Measurements from ENCODE around the gene QKI.
"Not testable (repeated sequence)": the region's sequence is repeated elsewhere in the genome, so short reads cannot be mapped to it uniquely, and the experiment has no call there.

QKI gene

GRCh38 chr6:163590132-163590531, 175.6 kb downstream of the QKI start:
- not testable (repeated sequence) for H3K9ac ChIP-seq (ENCODE audit: low read depth, low read length, poor library complexity); DNase-seq (ENCODE audit: low spot score); H3K27ac ChIP-seq (replicated peaks; ENCODE audit: low read length); H2AK5ac ChIP-seq (ENCODE audit: low read depth, low read length); H3K4me2 ChIP-seq (ENCODE audit: insufficient read depth, low read length, poor library complexity, severe bottlenecking); H3K27me3 ChIP-seq (ENCODE audit: control insufficient read depth in 3 of 3, insufficient read depth in 3 of 3, low read depth in 1 of 3, low read length in 3 of 3); H2AFZ ChIP-seq (ENCODE audit: low read length); H4K91ac ChIP-seq (ENCODE audit: low read depth, low read length, poor library complexity); H2BK15ac ChIP-seq (ENCODE audit: low read length); H3K4me1 ChIP-seq (ENCODE audit: control insufficient read depth in 2 of 2, insufficient read depth in 1 of 2, low read depth in 1 of 2, low read length in 2 of 2); H3K4me3 ChIP-seq (ENCODE audit: low read length in 2 of 2); H2BK120ac ChIP-seq (ENCODE audit: low read depth, low read length); H3K23ac ChIP-seq (ENCODE audit: low read depth, low read length, poor library complexity); H3K18ac ChIP-seq (ENCODE audit: low read length); H3K4ac ChIP-seq (ENCODE audit: low read length); H4K8ac ChIP-seq (ENCODE audit: low read depth, low read length); H3K79me1 ChIP-seq (ENCODE audit: low read depth, low read length); H3K14ac ChIP-seq (ENCODE audit: low read length); H2BK5ac ChIP-seq (ENCODE audit: low read length); H3K36me3 ChIP-seq (replicated peaks in 1 of 2; ENCODE audit: control insufficient read depth in 2 of 2, insufficient read depth in 2 of 2, low read length in 2 of 2)
- Histone ChIP-seq H2BK12ac (ENCODE audit: low read length) (peak overlapping the region; percentile 34), H3K9me3 (replicated peaks in 1 of 2; ENCODE audit: control insufficient read depth in 2 of 2, insufficient read depth in 1 of 2, low read depth in 1 of 2, low read length in 2 of 2) (peaks cover 0 to 12% of the 10 kb centered on the region in 2 donors)
- no CpG with 5 or more reads among the region's 9 CpGs for WGBS, 2 donors (ENCODE audit: extremely low coverage in 2 of 2, insufficient read length in 2 of 2, insufficient replicate concordance in 1 of 2)

- H3K9me3 ChIP-seq (replicated peaks in 1 of 2; ENCODE audit: control insufficient read depth in 2 of 2, insufficient read depth in 1 of 2, low read depth in 1 of 2, low read length in 2 of 2), result peaks cover 0 to 12% of the 10 kb centered on the region in 2 donors
- no peak overlapping the region for H3K4ac ChIP-seq (ENCODE audit: low read length)
- H3K9ac ChIP-seq (ENCODE audit: low read depth, low read length, poor library complexity), result no peak overlapping the region
- H2AFZ ChIP-seq (ENCODE audit: low read length), result no peak overlapping the region
- no peak overlapping the region for H3K18ac ChIP-seq (ENCODE audit: low read length)
- no peak overlapping the region for H3K23ac ChIP-seq (ENCODE audit: low read depth, low read length, poor library complexity)
- no peak overlapping the region for H2BK12ac ChIP-seq (ENCODE audit: low read length)
- peaks cover 1% of the 10 kb centered on the region for H3K79me1 ChIP-seq (ENCODE audit: low read depth, low read length)
- H2BK120ac ChIP-seq (ENCODE audit: low read depth, low read length), result no peak overlapping the region
- H2BK15ac ChIP-seq (ENCODE audit: low read length), result no peak overlapping the region
- H3K27me3 ChIP-seq (ENCODE audit: control insufficient read depth in 3 of 3, insufficient read depth in 3 of 3, low read depth in 1 of 3, low read length in 3 of 3), result no peaks in the 10 kb centered on the region
- H4K91ac ChIP-seq (ENCODE audit: low read depth, low read length, poor library complexity), result no peak overlapping the region
- no peak overlapping the region for H2AK5ac ChIP-seq (ENCODE audit: low read depth, low read length)
- DNase-seq (ENCODE audit: low spot score), result no peak
- H3K4me2 ChIP-seq (ENCODE audit: insufficient read depth, low read length, poor library complexity, severe bottlenecking), result no peak overlapping the region
- H3K27ac ChIP-seq (replicated peaks; ENCODE audit: low read length), result no peak overlapping the region
- no peaks in the 10 kb centered on the region for H3K4me1 ChIP-seq (ENCODE audit: control insufficient read depth in 2 of 2, insufficient read depth in 1 of 2, low read depth in 1 of 2, low read length in 2 of 2)
- H3K36me3 ChIP-seq (replicated peaks in 1 of 2; ENCODE audit: control insufficient read depth in 2 of 2, insufficient read depth in 2 of 2, low read length in 2 of 2), result no peaks in the 10 kb centered on the region
- H3K4me3 ChIP-seq (ENCODE audit: low read length in 2 of 2), result no peak overlapping the region
- H4K8ac ChIP-seq (ENCODE audit: low read depth, low read length), result no peak overlapping the region
- no CpG with 5 or more reads among the region's 3 CpGs for WGBS, 2 donors (ENCODE audit: extremely low coverage in 2 of 2, insufficient read length in 2 of 2, insufficient replicate concordance in 1 of 2)
- no peak overlapping the region for H3K14ac ChIP-seq (ENCODE audit: low read length)
- H2BK5ac ChIP-seq (ENCODE audit: low read length), result no peak overlapping the region
These were observed 178.4 kb downstream of the QKI start for GRCh38 chr6:163592872-163593271.

GRCh38 chr6:163596174-163596573, 181.7 kb downstream of the QKI start:
- Histone ChIP-seq H3K4ac (ENCODE audit: low read length) (no peak overlapping the region), H3K4me1 (ENCODE audit: control insufficient read depth in 2 of 2, insufficient read depth in 1 of 2, low read depth in 1 of 2, low read length in 2 of 2) (no peaks in the 10 kb centered on the region), H2BK12ac (ENCODE audit: low read length) (no peak overlapping the region), H2BK15ac (ENCODE audit: low read length) (no peak overlapping the region), H3K27ac (replicated peaks; ENCODE audit: low read length) (no peak overlapping the region), H3K4me2 (ENCODE audit: insufficient read depth, low read length, poor library complexity, severe bottlenecking) (no peak overlapping the region), H3K9ac (ENCODE audit: low read depth, low read length, poor library complexity) (no peak overlapping the region), H3K36me3 (replicated peaks in 1 of 2; ENCODE audit: control insufficient read depth in 2 of 2, insufficient read depth in 2 of 2, low read length in 2 of 2) (no peaks in the 10 kb centered on the region), H3K18ac (ENCODE audit: low read length) (no peak overlapping the region), H2AK5ac (ENCODE audit: low read depth, low read length) (no peak overlapping the region), H3K9me3 (replicated peaks in 1 of 2; ENCODE audit: control insufficient read depth in 2 of 2, insufficient read depth in 1 of 2, low read depth in 1 of 2, low read length in 2 of 2) (peaks cover 0 to 9% of the 10 kb centered on the region in 2 donors), H3K23ac (ENCODE audit: low read depth, low read length, poor library complexity) (no peak overlapping the region), H4K91ac (ENCODE audit: low read depth, low read length, poor library complexity) (no peak overlapping the region), H4K8ac (ENCODE audit: low read depth, low read length) (no peak overlapping the region), H3K4me3 (ENCODE audit: low read length in 2 of 2) (no peak overlapping the region), H3K27me3 (ENCODE audit: control insufficient read depth in 3 of 3, insufficient read depth in 3 of 3, low read depth in 1 of 3, low read length in 3 of 3) (no peaks in the 10 kb centered on the region), H2BK120ac (ENCODE audit: low read depth, low read length) (no peak overlapping the region), H3K79me1 (ENCODE audit: low read depth, low read length) (no peaks in the 10 kb centered on the region), H2BK5ac (ENCODE audit: low read length) (no peak overlapping the region), H2AFZ (ENCODE audit: low read length) (no peak overlapping the region), H3K14ac (ENCODE audit: low read length) (no peak overlapping the region)
- WGBS, 2 donors (ENCODE audit: extremely low coverage in 2 of 2, insufficient read length in 2 of 2, insufficient replicate concordance in 1 of 2), result no CpG with 5 or more reads among the region's 2 CpGs
- no peak for DNase-seq (ENCODE audit: low spot score)

DNA sequence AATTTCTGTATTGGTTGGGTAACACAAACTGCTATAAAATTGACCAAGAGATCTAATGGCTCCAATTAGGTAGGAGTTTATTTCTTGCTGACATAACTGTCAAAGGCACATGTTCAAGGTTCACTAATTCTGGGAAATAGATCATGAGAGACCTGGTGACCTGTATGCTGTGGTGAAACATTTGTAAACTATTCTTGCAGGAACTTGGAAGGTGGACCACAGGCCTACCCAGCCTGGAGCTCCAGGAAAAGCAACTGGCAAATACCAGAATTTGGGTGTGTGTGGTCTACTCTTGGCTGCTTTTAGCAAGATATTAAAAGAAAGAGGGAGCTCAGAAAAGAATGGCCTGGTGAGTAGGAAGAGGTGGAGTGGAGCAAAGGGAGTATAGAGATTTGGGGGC, 184.6 kb downstream of the QKI start:
- no peaks in the 10 kb centered on the region for H3K79me1 ChIP-seq (ENCODE audit: low read depth, low read length)
- H3K14ac ChIP-seq (ENCODE audit: low read length), result no peak overlapping the region
- H3K4ac ChIP-seq (ENCODE audit: low read length), result no peak overlapping the region
- no peak overlapping the region for H3K23ac ChIP-seq (ENCODE audit: low read depth, low read length, poor library complexity)
- H2BK120ac ChIP-seq (ENCODE audit: low read depth, low read length), result no peak overlapping the region
- no peak overlapping the region for H2AK5ac ChIP-seq (ENCODE audit: low read depth, low read length)
- H3K9ac ChIP-seq (ENCODE audit: low read depth, low read length, poor library complexity), result no peak overlapping the region
- peaks cover 0 to 5% of the 10 kb centered on the region in 2 donors for H3K4me1 ChIP-seq (ENCODE audit: control insufficient read depth in 2 of 2, insufficient read depth in 1 of 2, low read depth in 1 of 2, low read length in 2 of 2)
- H2BK12ac ChIP-seq (ENCODE audit: low read length), result no peak overlapping the region
- no peaks in the 10 kb centered on the region for H3K27me3 ChIP-seq (ENCODE audit: control insufficient read depth in 3 of 3, insufficient read depth in 3 of 3, low read depth in 1 of 3, low read length in 3 of 3)
- H3K18ac ChIP-seq (ENCODE audit: low read length), result no peak overlapping the region
- H3K36me3 ChIP-seq (replicated peaks in 1 of 2; ENCODE audit: control insufficient read depth in 2 of 2, insufficient read depth in 2 of 2, low read length in 2 of 2), result no peaks in the 10 kb centered on the region
- H2BK15ac ChIP-seq (ENCODE audit: low read length), result no peak overlapping the region
- no peak overlapping the region for H2AFZ ChIP-seq (ENCODE audit: low read length)
- no peak overlapping the region for H4K91ac ChIP-seq (ENCODE audit: low read depth, low read length, poor library complexity)
- DNase-seq (ENCODE audit: low spot score), result no peak
- H3K27ac ChIP-seq (replicated peaks; ENCODE audit: low read length), result no peak overlapping the region
- no peaks in the 10 kb centered on the region for H3K9me3 ChIP-seq (replicated peaks in 1 of 2; ENCODE audit: control insufficient read depth in 2 of 2, insufficient read depth in 1 of 2, low read depth in 1 of 2, low read length in 2 of 2)
- H4K8ac ChIP-seq (ENCODE audit: low read depth, low read length), result no peak overlapping the region
- H3K4me3 ChIP-seq (ENCODE audit: low read length in 2 of 2), result no peak overlapping the region
- no peak overlapping the region for H3K4me2 ChIP-seq (ENCODE audit: insufficient read depth, low read length, poor library complexity, severe bottlenecking)
- no peak overlapping the region for H2BK5ac ChIP-seq (ENCODE audit: low read length)

Measured in neuronal stem cell (in vitro differentiated cells).